Choroid plexus epithelial cell (primary cell): ENCODE data around the gene FYCO1.

Source experiments
- DNase-seq: peaks from one replicate; pipeline ENCODE4 v3.0.0-alpha.2; 2010; ENCODE audit warnings: low read depth
- H3K4me3 ChIP-seq: 2 replicates; pipeline ENCODE4 v1.5.1; 2011; ENCODE audit warnings: low read depth, mild to moderate bottlenecking, control low read depth, low read length, moderate library complexity
- CTCF ChIP-seq: conservative IDR thresholded peaks from 2 replicates; pipeline ENCODE4 v1.5.1; 2011; ENCODE audit warnings: low read depth, mild to moderate bottlenecking, control low read depth, inconsistent platforms, low read length, moderate library complexity

FYCO1 gene

GRCh38 chr3:45955706-45956105, 39.9 kb downstream of the FYCO1 start:
- TF ChIP-seq CTCF = no peak
- no peak overlapping the region for H3K4me3 ChIP-seq
- no peak for DNase-seq

- no peak for TF ChIP-seq CTCF
These were observed 40.5 kb downstream of the FYCO1 start for GRCh38 chr3:45955017-45955647.

GRCh38 chr3:45954306-45954705, 41.3 kb downstream of the FYCO1 start:
- no peak for DNase-seq
- TF ChIP-seq CTCF = no peak
- H3K4me3 ChIP-seq = no peak overlapping the region

More at GRCh38 chr3:45955017-45955647, 40.5 kb downstream of the FYCO1 start:
- no peak for DNase-seq
- H3K4me3 ChIP-seq = no peak overlapping the region

GRCh38 chr3:45953536-45953935, 42.1 kb downstream of the FYCO1 start:
- no peak overlapping the region for H3K4me3 ChIP-seq
- no peak for DNase-seq
- TF ChIP-seq CTCF = no peak

GRCh38 chr3:45952456-45952855, 43.2 kb downstream of the FYCO1 start:
- H3K4me3 ChIP-seq = no peak overlapping the region
- DNase-seq = no peak
- no peak for TF ChIP-seq CTCF

- no peak for DNase-seq
- H3K4me3 ChIP-seq = no peak overlapping the region
- no peak for TF ChIP-seq CTCF
These were observed 43.7 kb downstream of the FYCO1 start for GRCh38 chr3:45951946-45952345.
